DOHH2 (cell line): ENCODE measurements around the gene MTRR.
"Not testable (repeated sequence)": the region's sequence is repeated elsewhere in the genome, so short reads cannot be mapped to it uniquely, and the experiment has no call there.

ENCODE experiments used
- H3F3A ChIP-seq: fragments of 200-600 bp; sonication (generic), shearing (Covaris generic); 2 replicates; pipeline ENCODE4 v1.6.0; 2016; ENCODE audit warnings: antibody characterized with exemption, mild to moderate bottlenecking; ENCODE audit not compliant: control insufficient read depth, insufficient read depth
- H3K27ac ChIP-seq: fragments of 200-600 bp; sonication (generic); 2 replicates; pipeline ENCODE4 v1.5.1; 2014; ENCODE audit warnings: low read depth, mild to moderate bottlenecking, low read length, moderate library complexity
- H3K27me3 ChIP-seq: fragments of 200-600 bp; sonication (generic); 2 replicates; pipeline ENCODE4 v1.6.1; 2014; ENCODE audit warnings: mild to moderate bottlenecking, low read length, mixed read lengths; ENCODE audit not compliant: control insufficient read depth
- H3K36me3 ChIP-seq: fragments of 200-600 bp; sonication (generic); 2 replicates; pipeline ENCODE4 v1.6.1; 2014; ENCODE audit warnings: mild to moderate bottlenecking, low read length, moderate library complexity, mixed read lengths; ENCODE audit not compliant: control insufficient read depth
- H3K4me1 ChIP-seq: fragments of 200-600 bp; sonication (generic); 2 replicates; pipeline ENCODE4 v1.6.1; 2014; ENCODE audit warnings: mild to moderate bottlenecking, low read length, mixed read lengths; ENCODE audit not compliant: control insufficient read depth
- H3K4me2 ChIP-seq: fragments of 200-600 bp; sonication (generic); 2 replicates; pipeline ENCODE4 v1.6.0; 2014; ENCODE audit warnings: mild to moderate bottlenecking, low read length, moderate library complexity
- H3K4me3 ChIP-seq: fragments of 200-600 bp; sonication (generic); 2 replicates; pipeline ENCODE4 v1.5.1; 2014; ENCODE audit warnings: mild to moderate bottlenecking, low read length, mixed read lengths
- H3K79me2 ChIP-seq: fragments of 200-600 bp; sonication (generic); 2 replicates; pipeline ENCODE4 v1.6.1; 2014; ENCODE audit warnings: mild to moderate bottlenecking, low read length, mixed read lengths; ENCODE audit not compliant: control insufficient read depth
- H3K9me2 ChIP-seq: fragments of 200-600 bp; sonication (generic); replicated peaks from 2 replicates; pipeline ENCODE4 v1.6.1; 2014; ENCODE audit warnings: mild to moderate bottlenecking, low read length, mixed read lengths; ENCODE audit not compliant: control insufficient read depth
- H3K9me3 ChIP-seq: fragments of 200-600 bp; sonication (generic); 2 replicates; pipeline ENCODE4 v1.6.1; 2014; ENCODE audit warnings: antibody characterized with exemption, low read length, mixed read lengths; ENCODE audit not compliant: control insufficient read depth, insufficient read depth
- H4K20me1 ChIP-seq: fragments of 200-600 bp; sonication (generic); 2 replicates; pipeline ENCODE4 v1.6.0; 2014; ENCODE audit warnings: low read depth, mild to moderate bottlenecking, antibody characterized with exemption, low read length, moderate library complexity; ENCODE audit not compliant: control insufficient read depth, insufficient read depth
- EZH2phosphoT487 ChIP-seq: fragments of 200-600 bp; sonication (generic); IDR thresholded peaks from 2 replicates; pipeline ENCODE4 v1.6.1; 2017; ENCODE audit warnings: borderline replicate concordance, mild to moderate bottlenecking, antibody characterized with exemption, low read length, moderate library complexity, mixed read lengths
- TF ChIP-seq, protein P1 (sequence below): fragments of 200-600 bp; sonication (generic); IDR thresholded peaks from one replicate; pipeline ENCODE4 v1.5.1; 2014; ENCODE audit warnings: antibody characterized with exemption, mild to moderate bottlenecking, low read depth, low read length; ENCODE audit not compliant: poor library complexity, severe bottlenecking

MTRR gene

DNA sequence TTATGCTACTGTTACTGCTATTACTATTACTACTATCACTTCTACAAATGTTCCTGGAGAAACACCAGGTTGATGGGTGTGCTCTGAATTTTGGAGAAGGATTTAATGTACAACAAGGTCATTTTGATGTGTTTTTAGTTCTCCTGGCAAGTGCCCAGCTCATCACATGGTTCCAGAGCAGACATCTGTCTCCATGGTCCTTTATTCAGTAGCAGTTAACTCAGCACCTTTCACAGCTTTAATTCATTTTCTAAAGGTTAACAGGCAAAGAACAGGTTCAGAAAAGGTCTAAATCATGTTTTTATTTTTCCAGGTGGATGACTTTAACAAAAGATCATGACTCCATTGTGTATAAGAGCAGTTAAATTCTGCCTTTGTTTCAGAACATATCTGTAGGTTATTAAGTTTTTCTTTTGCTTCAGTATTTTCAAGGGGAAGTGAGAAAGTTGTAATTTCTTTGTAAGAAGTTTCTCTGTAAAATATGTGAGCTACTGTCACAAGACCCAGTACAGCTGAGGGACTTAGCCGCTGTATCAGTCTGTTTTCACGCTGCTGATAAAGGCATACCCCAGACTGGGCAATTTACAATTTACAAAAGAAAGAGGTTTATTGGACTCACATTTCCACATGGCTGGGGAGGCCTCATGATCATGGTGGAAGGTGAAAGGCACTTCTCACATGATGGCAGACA lies 41.9 kb downstream of the MTRR start:
- TF ChIP-seq EZH2phosphoT487: no peak
- TF ChIP-seq, protein P1, sequence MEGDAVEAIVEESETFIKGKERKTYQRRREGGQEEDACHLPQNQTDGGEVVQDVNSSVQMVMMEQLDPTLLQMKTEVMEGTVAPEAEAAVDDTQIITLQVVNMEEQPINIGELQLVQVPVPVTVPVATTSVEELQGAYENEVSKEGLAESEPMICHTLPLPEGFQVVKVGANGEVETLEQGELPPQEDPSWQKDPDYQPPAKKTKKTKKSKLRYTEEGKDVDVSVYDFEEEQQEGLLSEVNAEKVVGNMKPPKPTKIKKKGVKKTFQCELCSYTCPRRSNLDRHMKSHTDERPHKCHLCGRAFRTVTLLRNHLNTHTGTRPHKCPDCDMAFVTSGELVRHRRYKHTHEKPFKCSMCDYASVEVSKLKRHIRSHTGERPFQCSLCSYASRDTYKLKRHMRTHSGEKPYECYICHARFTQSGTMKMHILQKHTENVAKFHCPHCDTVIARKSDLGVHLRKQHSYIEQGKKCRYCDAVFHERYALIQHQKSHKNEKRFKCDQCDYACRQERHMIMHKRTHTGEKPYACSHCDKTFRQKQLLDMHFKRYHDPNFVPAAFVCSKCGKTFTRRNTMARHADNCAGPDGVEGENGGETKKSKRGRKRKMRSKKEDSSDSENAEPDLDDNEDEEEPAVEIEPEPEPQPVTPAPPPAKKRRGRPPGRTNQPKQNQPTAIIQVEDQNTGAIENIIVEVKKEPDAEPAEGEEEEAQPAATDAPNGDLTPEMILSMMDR: no peak
- Histone ChIP-seq H3K4me1 (no peaks in the 10 kb centered on the region), H3K9me2 (no peaks in the 10 kb centered on the region), H3F3A (no peaks in the 10 kb centered on the region), H3K4me2 (no peak overlapping the region), H3K27ac (no peak overlapping the region), H3K79me2 (no peaks in the 10 kb centered on the region), H3K27me3 (no peaks in the 10 kb centered on the region), H3K4me3 (no peak overlapping the region), H3K36me3 (peaks cover 20% of the 10 kb centered on the region), H4K20me1 (no peaks in the 10 kb centered on the region), H3K9me3 (no peaks in the 10 kb centered on the region)

DNA sequence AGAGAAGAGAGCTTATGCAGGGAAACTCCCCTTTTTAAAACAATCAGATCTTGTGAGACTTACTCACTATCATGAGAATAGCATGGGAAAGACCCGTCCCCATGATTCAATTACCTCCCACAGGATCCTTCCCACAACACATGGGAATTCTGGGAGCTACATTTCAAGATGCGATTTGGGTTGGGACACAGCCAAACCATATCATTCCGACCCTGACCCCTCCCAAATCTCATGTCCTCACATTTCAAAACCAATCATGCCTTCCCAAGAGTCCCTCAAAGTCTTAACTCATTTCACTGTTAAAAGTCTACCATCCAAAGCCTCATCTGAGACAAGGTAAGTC lies 42.5 kb downstream of the MTRR start:
- not testable (repeated sequence) for H3K4me2 ChIP-seq, H3K9me3 ChIP-seq, H3K27me3 ChIP-seq, H3K27ac ChIP-seq, H3F3A ChIP-seq, H3K4me3 ChIP-seq, H4K20me1 ChIP-seq, H3K79me2 ChIP-seq, H3K4me1 ChIP-seq, H3K9me2 ChIP-seq
- H3K36me3 ChIP-seq: peaks cover 15% of the 10 kb centered on the region

DNA sequence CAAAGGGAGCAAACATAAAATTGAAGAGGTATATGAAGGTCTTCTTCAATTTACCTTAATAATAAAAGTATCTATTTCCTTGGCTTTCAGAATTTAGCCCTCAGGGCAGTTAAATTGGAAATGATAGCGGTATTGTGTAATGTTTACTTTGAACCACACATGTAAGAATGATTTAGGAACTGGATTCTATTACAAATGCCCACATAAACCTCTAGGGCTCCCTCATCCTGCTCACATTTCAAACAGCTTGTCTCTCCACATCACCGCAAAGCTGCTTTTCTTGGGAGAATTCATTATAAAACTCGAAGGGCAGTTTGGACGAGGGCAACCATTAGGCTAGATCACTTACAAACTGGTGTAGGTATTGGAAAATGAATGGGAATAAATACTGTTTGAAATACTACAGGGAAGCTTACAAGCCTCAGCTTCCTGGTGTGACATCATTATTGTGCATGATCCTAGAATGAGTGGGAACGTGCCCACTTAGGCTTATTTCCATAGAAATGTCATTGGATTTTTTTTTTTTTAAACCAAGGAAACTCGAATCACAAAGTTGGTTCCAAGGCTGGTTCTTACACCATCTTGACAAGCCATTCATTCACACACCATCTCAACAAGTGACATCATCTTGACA lies 47.3 kb downstream of the MTRR start:
- H3K27me3 ChIP-seq: no peaks in the 10 kb centered on the region
- no peak for TF ChIP-seq EZH2phosphoT487
- H4K20me1 ChIP-seq: no peaks in the 10 kb centered on the region
- H3K4me3 ChIP-seq: no peak overlapping the region
- no peaks in the 10 kb centered on the region for H3K79me2 ChIP-seq
- no peaks in the 10 kb centered on the region for H3F3A ChIP-seq
- H3K4me2 ChIP-seq: no peak overlapping the region
- no peak overlapping the region for H3K27ac ChIP-seq
- H3K9me3 ChIP-seq: no peaks in the 10 kb centered on the region
- H3K9me2 ChIP-seq: no peaks in the 10 kb centered on the region
- no peaks in the 10 kb centered on the region for H3K4me1 ChIP-seq
- no peaks in the 10 kb centered on the region for H3K36me3 ChIP-seq

DNA sequence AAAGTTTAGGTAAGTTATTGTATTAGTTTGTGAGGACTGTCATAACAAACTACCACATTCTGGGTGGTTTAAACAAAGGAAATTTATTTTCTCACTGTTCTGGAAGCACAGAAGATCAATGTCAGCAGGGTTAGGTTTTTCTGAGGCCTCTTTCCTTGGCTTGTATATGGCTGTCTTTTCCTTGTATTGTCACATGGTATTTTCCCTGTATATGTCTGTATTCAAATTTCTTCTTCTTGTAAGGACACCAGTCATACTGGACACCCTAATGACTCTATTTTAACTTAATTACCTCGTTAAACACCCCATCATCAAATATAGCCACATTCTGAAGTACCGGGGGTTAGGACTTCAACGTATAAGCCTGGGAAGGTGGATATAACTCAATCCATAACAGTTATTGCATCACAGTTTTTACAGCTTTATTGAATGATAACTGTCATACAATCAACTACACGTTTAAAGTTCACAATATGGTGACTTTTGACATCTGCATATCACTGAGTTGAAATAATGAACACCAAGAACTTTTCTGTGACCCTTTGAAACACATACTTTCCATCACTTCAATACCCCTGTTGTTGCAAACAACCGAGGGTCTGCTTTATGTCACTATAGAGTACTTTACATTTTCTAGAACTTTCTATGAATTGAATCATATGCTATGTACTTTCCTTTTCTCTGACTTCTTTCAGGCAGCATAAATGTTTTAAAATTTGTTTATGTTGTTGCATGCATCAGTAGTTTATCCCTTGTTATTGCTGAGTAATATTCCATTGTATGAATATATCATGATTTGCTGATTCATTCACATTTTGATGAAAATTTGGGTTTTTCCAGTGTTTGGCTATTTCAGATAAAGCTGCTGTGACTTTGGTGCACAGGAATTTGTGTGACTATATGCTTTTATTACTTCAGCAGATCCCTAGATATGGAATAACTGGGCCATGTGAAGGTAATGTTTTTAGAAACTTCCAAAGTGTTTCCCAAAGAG lies 48.5 kb downstream of the MTRR start:
- Histone ChIP-seq H3K27ac (no peak overlapping the region), H3K4me1 (no peaks in the 10 kb centered on the region), H3K4me2 (no peak overlapping the region), H3K79me2 (no peaks in the 10 kb centered on the region), H3K9me2 (no peaks in the 10 kb centered on the region), H3K4me3 (no peak overlapping the region), H3F3A (no peaks in the 10 kb centered on the region), H3K27me3 (no peaks in the 10 kb centered on the region), H3K36me3 (no peaks in the 10 kb centered on the region), H4K20me1 (no peaks in the 10 kb centered on the region), H3K9me3 (no peaks in the 10 kb centered on the region)
- TF ChIP-seq, protein P1: no peak
- no peak for TF ChIP-seq EZH2phosphoT487
